KMS-11 (cell line): ENCODE results near the gene NTRK2.

Source experiments
- H2AFZ ChIP-seq: fragments of 200-600 bp; sonication (generic); 2 replicates; pipeline ENCODE4 v1.6.1; 2016; ENCODE audit warnings: antibody characterized with exemption, mixed run types, low read depth
- H3K27ac ChIP-seq: fragments of 200-600 bp; sonication (generic); 2 replicates; pipeline ENCODE4 v1.6.1; 2016; ENCODE audit warnings: mild to moderate bottlenecking, mixed run types
- H3K27me3 ChIP-seq: fragments of 200-600 bp; sonication (generic); 2 replicates; pipeline ENCODE4 v1.6.1; 2017; ENCODE audit warnings: mild to moderate bottlenecking, low read depth, mixed run types, moderate library complexity; ENCODE audit not compliant: insufficient read depth
- H3K36me3 ChIP-seq: fragments of 200-600 bp; sonication (generic); 2 replicates; pipeline ENCODE4 v1.6.1; 2017; ENCODE audit warnings: mild to moderate bottlenecking, mixed run types; ENCODE audit not compliant: insufficient read depth
- H3K4me1 ChIP-seq: fragments of 200-600 bp; sonication (generic); 2 replicates; pipeline ENCODE4 v1.6.1; 2016; ENCODE audit warnings: mild to moderate bottlenecking, low read depth, mixed run types; ENCODE audit not compliant: poor library complexity, severe bottlenecking
- H3K4me2 ChIP-seq: fragments of 200-600 bp; sonication (generic); 2 replicates; pipeline ENCODE4 v1.7.0; 2016; ENCODE audit warnings: mild to moderate bottlenecking, mixed run types
- H3K4me3 ChIP-seq: fragments of 200-600 bp; sonication (generic); IDR thresholded peaks from 2 replicates; pipeline ENCODE4 v1.6.1; 2017; ENCODE audit warnings: low read depth, low read length, mixed read lengths; ENCODE audit not compliant: insufficient read depth
- H3K79me2 ChIP-seq: fragments of 200-600 bp; sonication (generic); 2 replicates; pipeline ENCODE4 v1.6.1; 2016; ENCODE audit warnings: low read depth, mixed run types; ENCODE audit not compliant: insufficient read depth
- H3K9ac ChIP-seq: fragments of 200-600 bp; sonication (generic); 2 replicates; pipeline ENCODE4 v1.6.1; 2016; ENCODE audit warnings: mild to moderate bottlenecking, mixed run types
- H4K20me1 ChIP-seq: fragments of 200-600 bp; sonication (generic); 2 replicates; pipeline ENCODE4 v1.6.1; 2016; ENCODE audit warnings: mild to moderate bottlenecking, mixed run types; ENCODE audit not compliant: insufficient read depth
- CTCF ChIP-seq: fragments of 200-600 bp; sonication (generic); conservative IDR thresholded peaks from 2 replicates; pipeline ENCODE4 v1.6.1; 2017; ENCODE audit warnings: low read depth, mild to moderate bottlenecking, antibody characterized with exemption, low read length, moderate library complexity, mixed read lengths

Gene NTRK2

DNA sequence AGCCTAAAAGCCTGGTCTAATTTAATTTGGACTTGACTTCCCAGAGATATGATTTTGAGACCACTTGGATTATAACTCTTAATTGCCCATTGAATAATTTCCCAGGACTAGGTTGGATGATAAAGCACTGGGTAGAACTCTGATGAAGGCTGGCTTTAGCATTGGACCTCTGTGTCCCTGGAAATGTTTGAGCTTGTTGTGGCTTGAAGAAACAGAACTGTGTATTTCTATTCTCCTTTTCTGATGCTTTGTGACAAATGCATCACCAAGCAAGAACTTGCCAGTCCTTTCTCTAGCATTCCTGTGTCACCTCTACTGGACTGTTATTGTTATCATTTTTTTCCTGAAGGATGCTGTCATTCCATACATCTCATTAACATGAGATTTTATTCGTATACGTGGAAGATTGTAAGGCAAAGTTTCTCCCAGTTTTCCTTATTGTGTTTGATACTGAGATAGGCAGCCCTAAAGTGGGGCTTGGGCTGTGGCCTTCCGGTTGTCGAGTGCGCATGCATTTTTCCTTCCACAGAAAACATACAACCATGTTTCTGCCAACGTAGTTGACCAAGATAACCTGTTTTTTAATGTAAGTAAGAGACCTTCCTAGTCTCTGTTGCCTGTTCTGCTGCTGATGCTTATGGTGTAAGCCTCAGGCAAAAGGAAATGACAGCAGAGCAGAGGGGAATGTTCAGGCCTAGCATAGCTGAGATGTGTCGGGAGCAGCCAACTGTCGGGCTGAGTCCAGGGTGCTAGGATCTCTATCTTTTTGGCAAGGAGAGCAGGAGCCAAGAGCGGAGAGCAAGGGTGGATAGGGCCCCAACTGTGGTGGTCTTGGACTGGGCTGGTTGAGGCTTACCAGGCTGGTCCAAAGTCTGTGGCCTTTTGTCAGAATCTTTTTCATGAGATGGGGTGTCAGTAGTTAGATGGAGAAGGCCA lies 2.3 kb downstream of the NTRK2 start:
- H3K36me3 ChIP-seq = no peaks in the 10 kb centered on the region
- no peak for TF ChIP-seq CTCF
- H2AFZ ChIP-seq = no peak overlapping the region
- H3K27ac ChIP-seq = no peak overlapping the region
- H3K9ac ChIP-seq = no peak overlapping the region
- no peaks in the 10 kb centered on the region for H4K20me1 ChIP-seq
- H3K27me3 ChIP-seq = no peaks in the 10 kb centered on the region
- H3K4me3 ChIP-seq = no peak overlapping the region
- peaks cover 6% of the 10 kb centered on the region for H3K4me1 ChIP-seq
- no peaks in the 10 kb centered on the region for H3K79me2 ChIP-seq
- H3K4me2 ChIP-seq = no peak overlapping the region

GRCh38 chr9:84673806-84674205 lies 4.3 kb downstream of the NTRK2 start:
- no peak for TF ChIP-seq CTCF
- no peaks in the 10 kb centered on the region for H3K27me3 ChIP-seq

GRCh38 chr9:84677080-84677479 lies 7.6 kb downstream of the NTRK2 start:
- no peak overlapping the region for H2AFZ ChIP-seq
- H3K4me1 ChIP-seq = no peaks in the 10 kb centered on the region
- no peak overlapping the region for H3K4me2 ChIP-seq
- no peak overlapping the region for H3K27ac ChIP-seq
- no peak overlapping the region for H3K4me3 ChIP-seq
- no peaks in the 10 kb centered on the region for H4K20me1 ChIP-seq
- no peaks in the 10 kb centered on the region for H3K79me2 ChIP-seq
- TF ChIP-seq CTCF = no peak
- H3K36me3 ChIP-seq = no peaks in the 10 kb centered on the region
- no peak overlapping the region for H3K9ac ChIP-seq
- no peaks in the 10 kb centered on the region for H3K27me3 ChIP-seq

More at GRCh38 chr9:84673806-84674205, 4.3 kb downstream of the NTRK2 start:
- H3K27ac ChIP-seq = no peak overlapping the region
- no peaks in the 10 kb centered on the region for H3K36me3 ChIP-seq
- H3K79me2 ChIP-seq = no peaks in the 10 kb centered on the region
- H3K4me3 ChIP-seq = no peak overlapping the region
- H3K4me1 ChIP-seq = no peaks in the 10 kb centered on the region
- H4K20me1 ChIP-seq = no peaks in the 10 kb centered on the region
- H2AFZ ChIP-seq = no peak overlapping the region
- no peak overlapping the region for H3K9ac ChIP-seq
- no peak overlapping the region for H3K4me2 ChIP-seq

GRCh38 chr9:84679571-84679970 lies 10.0 kb downstream of the NTRK2 start:
- H3K27ac ChIP-seq = no peak overlapping the region
- H3K4me1 ChIP-seq = no peaks in the 10 kb centered on the region
- no peak for TF ChIP-seq CTCF
- H2AFZ ChIP-seq = no peak overlapping the region
- H3K4me3 ChIP-seq = no peak overlapping the region
- H3K9ac ChIP-seq = no peak overlapping the region
- H3K4me2 ChIP-seq = no peak overlapping the region
- H3K27me3 ChIP-seq = no peaks in the 10 kb centered on the region
- no peaks in the 10 kb centered on the region for H3K79me2 ChIP-seq
- H3K36me3 ChIP-seq = no peaks in the 10 kb centered on the region
- H4K20me1 ChIP-seq = no peaks in the 10 kb centered on the region
